ENCODE measurements around the gene GRK3.

GRK3 gene

DNA sequence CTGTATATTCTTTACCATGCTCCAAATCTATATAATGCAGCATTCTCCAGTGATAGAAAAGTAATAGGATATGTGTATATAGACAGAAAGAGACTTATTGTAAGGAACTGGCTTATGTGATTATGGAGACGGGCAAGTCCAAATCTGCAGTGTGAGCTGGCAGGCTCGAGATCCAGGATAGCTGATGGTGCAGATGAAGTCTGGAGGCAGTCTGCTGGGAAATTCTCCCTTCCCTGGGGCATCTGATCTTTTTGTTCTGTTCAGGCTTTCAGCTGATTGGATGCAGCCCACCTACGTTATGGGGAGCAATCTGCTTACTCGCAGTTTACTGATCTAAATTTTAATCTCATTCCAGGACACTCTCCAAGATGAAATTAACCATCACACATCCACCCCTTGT is 73.2 kb downstream of the GRK3 start:
- Histone ChIP-seq H3K36me3 (ENCODE audit: control insufficient read depth in 1 of 2, insufficient read depth in 2 of 2, low read length in 2 of 2) (no peaks in the 10 kb centered on the region), H3K27me3 (ENCODE audit: control insufficient read depth in 1 of 2, insufficient read depth in 2 of 2, low read length in 2 of 2) (no peaks in the 10 kb centered on the region), H3K27ac (ENCODE audit: low read depth, low read length) (no peak overlapping the region), H3K4me1 (ENCODE audit: control insufficient read depth in 1 of 2, insufficient read depth in 2 of 2, low read length in 2 of 2) (no peaks in the 10 kb centered on the region), H3K9me3 (ENCODE audit: control insufficient read depth in 1 of 2, low read length in 2 of 2) (peaks cover 0 to 7% of the 10 kb centered on the region in 2 donors), H3K4me3 (ENCODE audit: low read depth in 1 of 2, low read length in 2 of 2) (no peak overlapping the region), H3K9ac (ENCODE audit: low read depth in 1 of 2, low read length in 2 of 2) (no peak overlapping the region)

- no peaks in the 10 kb centered on the region for H3K4me1 ChIP-seq (ENCODE audit: control insufficient read depth in 1 of 2, insufficient read depth in 2 of 2, low read length in 2 of 2)
- peaks cover 0 to 7% of the 10 kb centered on the region in 2 donors for H3K9me3 ChIP-seq (ENCODE audit: control insufficient read depth in 1 of 2, low read length in 2 of 2)
- no peaks in the 10 kb centered on the region for H3K36me3 ChIP-seq (ENCODE audit: control insufficient read depth in 1 of 2, insufficient read depth in 2 of 2, low read length in 2 of 2)
- H3K9ac ChIP-seq (ENCODE audit: low read depth in 1 of 2, low read length in 2 of 2) = no peak overlapping the region
- H3K27me3 ChIP-seq (ENCODE audit: control insufficient read depth in 1 of 2, insufficient read depth in 2 of 2, low read length in 2 of 2) = no peaks in the 10 kb centered on the region
- H3K4me3 ChIP-seq (ENCODE audit: low read depth in 1 of 2, low read length in 2 of 2) = no peak overlapping the region
- H3K27ac ChIP-seq (ENCODE audit: low read depth, low read length) = no peak overlapping the region
These were observed 74.2 kb downstream of the GRK3 start for GRCh38 chr22:25638638-25639037.

DNA sequence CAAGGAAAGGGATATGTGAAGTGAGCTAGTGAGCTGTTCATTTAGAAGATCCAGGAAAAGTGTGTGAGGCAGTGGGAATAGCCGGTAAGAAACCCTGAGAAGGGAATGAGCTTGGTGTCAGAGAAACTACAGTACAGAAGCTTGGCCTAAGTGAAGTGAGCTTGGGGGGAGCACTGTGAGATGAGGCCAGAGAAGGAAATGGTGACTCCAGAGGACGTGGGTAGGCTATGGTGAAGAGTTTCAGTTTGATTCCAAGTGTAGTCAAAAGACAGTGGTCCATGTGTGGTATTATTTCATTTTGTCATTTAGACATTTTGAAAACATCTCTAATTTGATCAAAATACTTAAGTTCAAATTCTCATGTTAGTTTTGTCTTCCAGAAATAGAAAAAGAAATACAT is 77.2 kb downstream of the GRK3 start:
- no peak overlapping the region for H3K27ac ChIP-seq (ENCODE audit: low read depth, low read length)
- H3K9me3 ChIP-seq (ENCODE audit: control insufficient read depth in 1 of 2, low read length in 2 of 2) = peaks cover 0 to 7% of the 10 kb centered on the region in 2 donors
- H3K4me3 ChIP-seq (ENCODE audit: low read depth in 1 of 2, low read length in 2 of 2) = no peak overlapping the region
- no peak overlapping the region for H3K9ac ChIP-seq (ENCODE audit: low read depth in 1 of 2, low read length in 2 of 2)
- H3K4me1 ChIP-seq (ENCODE audit: control insufficient read depth in 1 of 2, insufficient read depth in 2 of 2, low read length in 2 of 2) = no peaks in the 10 kb centered on the region
- no peaks in the 10 kb centered on the region for H3K27me3 ChIP-seq (ENCODE audit: control insufficient read depth in 1 of 2, insufficient read depth in 2 of 2, low read length in 2 of 2)
- H3K36me3 ChIP-seq (ENCODE audit: control insufficient read depth in 1 of 2, insufficient read depth in 2 of 2, low read length in 2 of 2) = no peaks in the 10 kb centered on the region

DNA sequence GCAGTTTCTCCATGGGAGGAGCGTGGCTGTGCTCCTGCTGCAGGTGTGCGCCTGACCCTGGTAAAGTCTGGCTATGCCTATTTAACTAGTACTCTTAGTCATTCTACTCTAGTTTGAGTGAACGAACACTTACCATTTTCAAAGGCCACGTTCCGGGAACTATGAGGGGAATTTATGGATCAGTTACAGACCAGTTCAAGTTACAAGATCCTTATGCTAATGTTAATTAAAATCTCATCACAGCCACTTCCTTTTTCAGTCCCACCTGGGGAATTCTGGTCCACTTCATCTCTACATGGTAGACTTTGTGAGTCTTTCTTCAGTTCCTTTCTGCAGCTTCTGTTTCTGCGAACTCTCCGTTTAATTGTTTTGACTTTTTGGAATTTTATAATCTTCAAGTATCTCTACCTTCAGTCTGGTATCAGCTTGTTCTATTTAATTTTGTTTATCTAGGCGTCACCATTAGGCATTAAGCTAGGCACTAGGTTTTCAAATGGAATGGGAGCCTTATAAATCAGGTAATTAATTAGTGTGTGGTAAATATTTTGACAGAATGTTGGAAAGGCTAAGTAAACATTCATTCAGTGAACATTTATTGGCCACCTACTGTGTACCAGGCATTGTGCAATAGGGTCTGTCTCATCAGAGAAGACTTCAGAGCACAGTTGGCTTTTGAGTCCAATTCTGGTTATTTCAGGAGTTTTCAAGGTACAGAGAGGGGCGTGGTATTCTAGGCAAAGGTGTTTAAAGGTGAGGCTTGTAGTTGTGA is 78.9 kb downstream of the GRK3 start:
- peaks cover 0 to 7% of the 10 kb centered on the region in 2 donors for H3K9me3 ChIP-seq (ENCODE audit: control insufficient read depth in 1 of 2, low read length in 2 of 2)
- no peaks in the 10 kb centered on the region for H3K4me1 ChIP-seq (ENCODE audit: control insufficient read depth in 1 of 2, insufficient read depth in 2 of 2, low read length in 2 of 2)
- H3K9ac ChIP-seq (ENCODE audit: low read depth in 1 of 2, low read length in 2 of 2) = no peak overlapping the region
- H3K4me3 ChIP-seq (ENCODE audit: low read depth in 1 of 2, low read length in 2 of 2) = no peak overlapping the region
- H3K27me3 ChIP-seq (ENCODE audit: control insufficient read depth in 1 of 2, insufficient read depth in 2 of 2, low read length in 2 of 2) = no peaks in the 10 kb centered on the region
- no peaks in the 10 kb centered on the region for H3K36me3 ChIP-seq (ENCODE audit: control insufficient read depth in 1 of 2, insufficient read depth in 2 of 2, low read length in 2 of 2)
- no peak overlapping the region for H3K27ac ChIP-seq (ENCODE audit: low read depth, low read length)

DNA sequence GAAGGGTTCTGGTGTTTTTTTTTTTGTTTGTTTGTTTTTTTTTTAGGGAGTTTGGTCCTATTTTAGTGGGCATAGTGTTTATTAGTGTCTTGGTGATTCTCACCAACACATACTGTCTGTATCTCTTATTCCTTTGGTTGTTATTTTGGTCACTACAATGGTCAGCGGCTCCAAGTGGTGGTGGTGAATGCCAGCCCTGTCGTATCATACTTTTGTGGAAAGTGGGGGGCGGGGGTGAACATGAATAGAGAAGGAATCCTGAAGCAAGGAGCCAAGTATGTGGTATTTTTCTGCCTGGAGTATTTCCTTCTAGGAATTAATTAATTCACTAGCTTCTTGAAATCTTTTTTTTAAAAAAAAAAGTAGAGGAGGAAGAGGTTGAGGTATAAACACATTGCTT is 79.6 kb downstream of the GRK3 start:
- H3K36me3 ChIP-seq (ENCODE audit: control insufficient read depth in 1 of 2, insufficient read depth in 2 of 2, low read length in 2 of 2) = no peaks in the 10 kb centered on the region
- H3K4me3 ChIP-seq (ENCODE audit: low read depth in 1 of 2, low read length in 2 of 2) = no peak overlapping the region
- no peak overlapping the region for H3K9ac ChIP-seq (ENCODE audit: low read depth in 1 of 2, low read length in 2 of 2)
- H3K27me3 ChIP-seq (ENCODE audit: control insufficient read depth in 1 of 2, insufficient read depth in 2 of 2, low read length in 2 of 2) = no peaks in the 10 kb centered on the region
- no peaks in the 10 kb centered on the region for H3K4me1 ChIP-seq (ENCODE audit: control insufficient read depth in 1 of 2, insufficient read depth in 2 of 2, low read length in 2 of 2)
- no peak overlapping the region for H3K27ac ChIP-seq (ENCODE audit: low read depth, low read length)
- peaks cover 0 to 7% of the 10 kb centered on the region in 2 donors for H3K9me3 ChIP-seq (ENCODE audit: control insufficient read depth in 1 of 2, low read length in 2 of 2)

DNA sequence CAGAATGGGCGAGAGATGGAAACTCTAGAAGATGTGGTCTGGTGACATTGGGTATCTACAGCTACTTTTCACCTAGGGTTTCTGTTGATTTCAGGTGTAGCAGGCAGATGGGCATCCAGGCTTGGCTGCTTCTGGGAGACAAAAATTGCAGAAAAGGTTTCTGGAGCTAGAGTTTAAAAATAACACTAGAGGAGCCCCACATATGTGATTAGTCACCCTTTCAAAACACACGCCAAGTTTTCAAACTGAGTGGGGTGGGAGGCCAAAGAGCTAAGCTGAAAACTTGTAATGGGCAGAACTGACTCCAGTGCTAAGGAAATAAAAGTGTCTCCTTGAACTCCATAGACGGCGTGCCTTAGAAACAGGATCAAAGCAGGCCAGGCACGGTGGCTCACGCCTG is 80.8 kb downstream of the GRK3 start:
- Histone ChIP-seq H3K9me3 (ENCODE audit: control insufficient read depth in 1 of 2, low read length in 2 of 2) (peaks cover 0 to 1% of the 10 kb centered on the region in 2 donors), H3K4me3 (ENCODE audit: low read depth in 1 of 2, low read length in 2 of 2) (no peak overlapping the region), H3K27ac (ENCODE audit: low read depth, low read length) (no peak overlapping the region), H3K27me3 (ENCODE audit: control insufficient read depth in 1 of 2, insufficient read depth in 2 of 2, low read length in 2 of 2) (no peaks in the 10 kb centered on the region), H3K9ac (ENCODE audit: low read depth in 1 of 2, low read length in 2 of 2) (no peak overlapping the region), H3K36me3 (ENCODE audit: control insufficient read depth in 1 of 2, insufficient read depth in 2 of 2, low read length in 2 of 2) (no peaks in the 10 kb centered on the region), H3K4me1 (ENCODE audit: control insufficient read depth in 1 of 2, insufficient read depth in 2 of 2, low read length in 2 of 2) (no peaks in the 10 kb centered on the region)

- Histone ChIP-seq H3K9me3 (ENCODE audit: control insufficient read depth in 1 of 2, low read length in 2 of 2) (no peaks in the 10 kb centered on the region), H3K9ac (ENCODE audit: low read depth in 1 of 2, low read length in 2 of 2) (no peak overlapping the region), H3K4me1 (ENCODE audit: control insufficient read depth in 1 of 2, insufficient read depth in 2 of 2, low read length in 2 of 2) (no peaks in the 10 kb centered on the region), H3K27ac (ENCODE audit: low read depth, low read length) (no peak overlapping the region), H3K27me3 (ENCODE audit: control insufficient read depth in 1 of 2, insufficient read depth in 2 of 2, low read length in 2 of 2) (no peaks in the 10 kb centered on the region), H3K36me3 (ENCODE audit: control insufficient read depth in 1 of 2, insufficient read depth in 2 of 2, low read length in 2 of 2) (no peaks in the 10 kb centered on the region), H3K4me3 (ENCODE audit: low read depth in 1 of 2, low read length in 2 of 2) (no peak overlapping the region)
These were observed 81.5 kb downstream of the GRK3 start for GRCh38 chr22:25645964-25646363.

DNA sequence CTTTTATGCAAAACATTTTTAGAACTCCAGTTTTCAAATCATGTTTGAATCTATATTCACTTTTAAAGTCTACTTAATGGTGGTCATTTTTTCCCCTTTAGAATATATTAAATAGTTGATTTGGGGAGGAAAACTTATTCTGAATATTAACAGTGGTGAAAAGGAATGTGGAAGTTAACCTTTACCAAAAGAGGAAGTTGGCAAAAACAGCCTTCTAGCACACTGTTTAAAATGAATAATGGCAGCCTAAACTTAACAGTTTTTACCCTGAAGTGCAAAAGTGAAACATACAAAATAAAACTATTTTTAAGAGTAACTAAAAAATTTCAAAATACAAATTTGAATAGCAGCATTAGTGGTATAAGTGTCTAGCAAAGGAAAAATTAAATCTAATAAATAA is 86.4 kb downstream of the GRK3 start:
- H3K27me3 ChIP-seq (ENCODE audit: control insufficient read depth in 1 of 2, insufficient read depth in 2 of 2, low read length in 2 of 2) = no peaks in the 10 kb centered on the region
- no peaks in the 10 kb centered on the region for H3K9me3 ChIP-seq (ENCODE audit: control insufficient read depth in 1 of 2, low read length in 2 of 2)
- no peak overlapping the region for H3K27ac ChIP-seq (ENCODE audit: low read depth, low read length)
- H3K9ac ChIP-seq (ENCODE audit: low read depth in 1 of 2, low read length in 2 of 2) = no peak overlapping the region
- H3K4me1 ChIP-seq (ENCODE audit: control insufficient read depth in 1 of 2, insufficient read depth in 2 of 2, low read length in 2 of 2) = no peaks in the 10 kb centered on the region
- no peaks in the 10 kb centered on the region for H3K36me3 ChIP-seq (ENCODE audit: control insufficient read depth in 1 of 2, insufficient read depth in 2 of 2, low read length in 2 of 2)
- no peak overlapping the region for H3K4me3 ChIP-seq (ENCODE audit: low read depth in 1 of 2, low read length in 2 of 2)

DNA sequence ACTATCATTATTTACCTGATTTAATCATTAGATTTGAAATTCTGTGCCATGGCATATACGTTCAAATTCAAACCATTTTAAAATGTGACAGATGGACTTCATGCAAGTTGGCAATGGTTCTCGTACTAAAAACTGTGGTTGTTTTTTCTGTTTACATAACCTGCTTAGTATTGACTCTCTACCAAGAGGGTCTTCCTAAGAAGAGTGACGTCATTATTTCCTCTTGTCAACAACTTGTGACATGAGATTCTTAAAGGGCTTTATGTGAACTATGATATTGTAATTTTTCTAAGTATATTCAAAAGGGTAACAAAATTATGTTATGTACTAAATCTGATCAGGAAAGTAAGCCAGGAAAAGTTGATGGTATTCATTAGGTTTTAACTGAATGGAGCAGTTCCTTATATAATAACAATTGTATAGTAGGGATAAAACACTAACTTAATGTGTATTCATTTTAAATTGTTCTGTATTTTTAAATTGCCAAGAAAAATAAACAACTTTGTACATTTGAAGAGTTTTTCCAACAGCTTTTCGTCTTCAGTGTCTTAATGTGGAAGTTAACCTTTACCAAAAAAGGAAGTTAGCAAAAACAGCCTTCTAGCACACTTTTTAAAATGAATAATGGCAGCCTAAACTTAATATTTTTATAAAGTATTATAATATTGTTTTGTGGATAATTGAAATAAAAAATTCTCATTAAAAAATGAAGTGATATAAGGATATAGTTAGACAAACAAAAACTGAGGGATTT is 87.0 kb downstream of the GRK3 start:
- no peaks in the 10 kb centered on the region for H3K27me3 ChIP-seq (ENCODE audit: control insufficient read depth in 1 of 2, insufficient read depth in 2 of 2, low read length in 2 of 2)
- H3K4me1 ChIP-seq (ENCODE audit: control insufficient read depth in 1 of 2, insufficient read depth in 2 of 2, low read length in 2 of 2) = no peaks in the 10 kb centered on the region
- no peaks in the 10 kb centered on the region for H3K36me3 ChIP-seq (ENCODE audit: control insufficient read depth in 1 of 2, insufficient read depth in 2 of 2, low read length in 2 of 2)
- H3K9ac ChIP-seq (ENCODE audit: low read depth in 1 of 2, low read length in 2 of 2) = no peak overlapping the region
- H3K27ac ChIP-seq (ENCODE audit: low read depth, low read length) = no peak overlapping the region
- H3K9me3 ChIP-seq (ENCODE audit: control insufficient read depth in 1 of 2, low read length in 2 of 2) = no peaks in the 10 kb centered on the region
- no peak overlapping the region for H3K4me3 ChIP-seq (ENCODE audit: low read depth in 1 of 2, low read length in 2 of 2)

DNA sequence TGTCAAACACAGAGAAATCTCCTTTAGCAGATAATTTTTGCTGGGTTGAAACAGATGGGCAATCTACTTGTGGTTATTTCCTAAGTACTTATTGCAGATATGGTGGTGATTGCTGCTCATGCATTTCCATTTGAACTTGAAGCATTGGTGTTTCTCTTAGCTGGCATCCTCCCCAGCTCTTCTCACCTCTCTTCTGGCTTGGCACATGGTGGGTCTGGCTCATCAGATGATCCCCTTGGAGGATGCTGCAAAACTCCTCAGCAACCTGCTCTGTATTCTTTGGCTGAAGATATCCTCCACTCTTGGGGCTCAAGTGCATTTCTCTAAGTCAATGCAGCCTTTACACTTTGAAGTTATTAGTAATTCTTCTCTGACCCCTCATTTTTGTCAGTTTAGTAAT is 90.2 kb downstream of the GRK3 start:
- H3K36me3 ChIP-seq (ENCODE audit: control insufficient read depth in 1 of 2, insufficient read depth in 2 of 2, low read length in 2 of 2) = no peaks in the 10 kb centered on the region
- H3K27me3 ChIP-seq (ENCODE audit: control insufficient read depth in 1 of 2, insufficient read depth in 2 of 2, low read length in 2 of 2) = no peaks in the 10 kb centered on the region
- no peaks in the 10 kb centered on the region for H3K9me3 ChIP-seq (ENCODE audit: control insufficient read depth in 1 of 2, low read length in 2 of 2)
- no peak overlapping the region for H3K9ac ChIP-seq (ENCODE audit: low read depth in 1 of 2, low read length in 2 of 2)
- no peaks in the 10 kb centered on the region for H3K4me1 ChIP-seq (ENCODE audit: control insufficient read depth in 1 of 2, insufficient read depth in 2 of 2, low read length in 2 of 2)
- no peak overlapping the region for H3K4me3 ChIP-seq (ENCODE audit: low read depth in 1 of 2, low read length in 2 of 2)
- H3K27ac ChIP-seq (ENCODE audit: low read depth, low read length) = no peak overlapping the region
